ENCODE data around the gene UCK2.

UCK2 gene

GRCh38 chr1:165896277-165896676 lies 68.9 kb downstream of the UCK2 start:
- no peak for TF ChIP-seq ZFX (IDR thresholded peaks at IDR 0.05)
- H3K27ac ChIP-seq = no peak overlapping the region

- TF ChIP-seq ZFX (IDR thresholded peaks at IDR 0.05) = no peak
- TF ChIP-seq, protein P1, sequence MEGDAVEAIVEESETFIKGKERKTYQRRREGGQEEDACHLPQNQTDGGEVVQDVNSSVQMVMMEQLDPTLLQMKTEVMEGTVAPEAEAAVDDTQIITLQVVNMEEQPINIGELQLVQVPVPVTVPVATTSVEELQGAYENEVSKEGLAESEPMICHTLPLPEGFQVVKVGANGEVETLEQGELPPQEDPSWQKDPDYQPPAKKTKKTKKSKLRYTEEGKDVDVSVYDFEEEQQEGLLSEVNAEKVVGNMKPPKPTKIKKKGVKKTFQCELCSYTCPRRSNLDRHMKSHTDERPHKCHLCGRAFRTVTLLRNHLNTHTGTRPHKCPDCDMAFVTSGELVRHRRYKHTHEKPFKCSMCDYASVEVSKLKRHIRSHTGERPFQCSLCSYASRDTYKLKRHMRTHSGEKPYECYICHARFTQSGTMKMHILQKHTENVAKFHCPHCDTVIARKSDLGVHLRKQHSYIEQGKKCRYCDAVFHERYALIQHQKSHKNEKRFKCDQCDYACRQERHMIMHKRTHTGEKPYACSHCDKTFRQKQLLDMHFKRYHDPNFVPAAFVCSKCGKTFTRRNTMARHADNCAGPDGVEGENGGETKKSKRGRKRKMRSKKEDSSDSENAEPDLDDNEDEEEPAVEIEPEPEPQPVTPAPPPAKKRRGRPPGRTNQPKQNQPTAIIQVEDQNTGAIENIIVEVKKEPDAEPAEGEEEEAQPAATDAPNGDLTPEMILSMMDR (conservative IDR thresholded peaks at IDR 0.05) = no peak
- H3K27ac ChIP-seq = no peak overlapping the region
Observed at GRCh38 chr1:165897326-165898303, 70.2 kb downstream of the UCK2 start.

GRCh38 chr1:165898837-165899236 lies 71.4 kb downstream of the UCK2 start:
- no peak overlapping the region for H3K27ac ChIP-seq
- TF ChIP-seq, protein P1 (conservative IDR thresholded peaks at IDR 0.05) = no peak
- TF ChIP-seq ZFX (IDR thresholded peaks at IDR 0.05) = no peak

DNA sequence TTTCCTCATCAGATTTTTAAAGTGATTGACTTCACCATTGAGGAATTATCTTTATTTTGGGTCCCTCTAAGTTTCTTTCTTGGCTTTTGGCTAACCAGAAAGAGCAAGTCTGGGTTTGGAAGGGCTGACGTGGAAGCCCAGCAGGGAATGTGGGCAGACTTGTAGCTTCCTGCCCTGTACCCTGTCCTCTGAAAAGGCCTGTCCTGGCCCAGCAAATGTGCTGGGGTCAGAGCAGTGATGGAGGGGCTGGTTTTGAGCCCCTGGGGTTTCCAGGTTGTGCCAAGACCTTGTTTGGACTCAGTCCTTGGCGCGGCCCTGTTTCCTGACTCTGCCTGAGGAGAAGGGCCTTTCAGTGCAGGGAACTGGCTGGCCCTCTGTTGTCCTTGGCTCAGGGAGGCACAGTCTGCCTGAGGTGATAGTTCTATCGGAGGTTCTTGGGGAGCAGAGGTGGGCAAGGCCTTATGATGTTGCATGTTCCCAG lies 72.1 kb downstream of the UCK2 start:
- no peak for TF ChIP-seq ZFX (IDR thresholded peaks at IDR 0.05)
- H3K27ac ChIP-seq = no peak overlapping the region

- TF ChIP-seq, protein P1 (conservative IDR thresholded peaks at IDR 0.05) = no peak
- no peak for TF ChIP-seq ZFX (IDR thresholded peaks at IDR 0.05)
- no peak overlapping the region for H3K27ac ChIP-seq
Observed at GRCh38 chr1:165900576-165901380, 73.4 kb downstream of the UCK2 start.

DNA sequence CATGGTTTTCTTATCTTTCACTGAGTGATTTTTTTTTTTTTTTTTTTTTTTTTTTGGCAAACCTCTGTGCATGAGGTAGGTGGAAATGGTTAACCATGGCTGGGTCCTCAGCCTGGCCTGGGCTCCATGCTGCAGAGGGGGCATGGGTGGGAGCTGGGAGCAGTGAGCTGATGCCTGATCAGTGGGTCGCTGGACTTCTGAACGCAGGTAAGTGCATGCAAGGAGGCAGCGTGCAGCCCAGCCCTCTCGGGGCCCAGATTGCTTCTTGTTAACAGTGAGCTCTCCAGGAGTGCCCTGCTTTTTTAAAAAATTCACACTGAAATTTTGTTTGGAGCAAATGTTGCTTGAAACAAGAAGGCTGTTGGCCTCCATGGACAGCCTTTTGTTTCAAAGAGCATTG lies 75.2 kb downstream of the UCK2 start:
- TF ChIP-seq, protein P1 (conservative IDR thresholded peaks at IDR 0.05) = no peak
- TF ChIP-seq ZFX (IDR thresholded peaks at IDR 0.05) = no peak
- H3K27ac ChIP-seq = no peak overlapping the region

- TF ChIP-seq, protein P1 (conservative IDR thresholded peaks at IDR 0.05) = no peak
- no peak for TF ChIP-seq ZFX (IDR thresholded peaks at IDR 0.05)
- peak overlapping the region; percentile 5; the same call in 1 of the 2 replicates for H3K27ac ChIP-seq
Observed at GRCh38 chr1:165903672-165904071, 76.3 kb downstream of the UCK2 start.

DNA sequence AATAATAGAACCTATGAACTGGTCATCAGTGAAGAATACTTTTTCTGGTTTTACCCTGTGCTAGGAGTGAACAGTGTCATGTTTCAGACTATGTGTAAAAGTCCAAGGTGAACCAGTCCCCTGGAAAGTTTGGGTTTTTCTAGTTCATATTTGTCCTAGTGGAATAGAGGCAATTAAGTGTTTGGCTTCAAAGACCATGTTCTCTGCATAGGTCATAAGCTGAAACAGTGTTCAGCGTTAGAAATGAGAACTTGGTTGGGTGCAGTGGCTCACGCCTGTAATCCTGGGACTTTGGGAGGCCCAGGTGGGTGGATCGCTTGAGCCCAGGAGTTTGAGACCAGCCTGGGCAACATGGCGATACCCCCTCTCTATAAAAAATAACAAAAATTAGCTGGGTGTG lies 77.5 kb downstream of the UCK2 start:
- TF ChIP-seq ZFX (IDR thresholded peaks at IDR 0.05) = no peak
- TF ChIP-seq, protein P1 (conservative IDR thresholded peaks at IDR 0.05) = no peak
- H3K27ac ChIP-seq = no peak overlapping the region
